GM18507 (cell line): ENCODE results near the gene ZBTB24.

Source experiments
- DNase-seq: peaks from one replicate; pipeline ENCODE4 v3.0.0; 2011; ENCODE audit warnings: low read depth; ENCODE audit not compliant: insufficient read length; ENCODE audit errors: extremely low spot score
- FAIRE-seq: peaks from 2 replicates; lab custom pipeline; 2011; peaks lifted over from hg19 to GRCh38; lab: Jason Lieb, UNC

The ZBTB24 gene

DNA sequence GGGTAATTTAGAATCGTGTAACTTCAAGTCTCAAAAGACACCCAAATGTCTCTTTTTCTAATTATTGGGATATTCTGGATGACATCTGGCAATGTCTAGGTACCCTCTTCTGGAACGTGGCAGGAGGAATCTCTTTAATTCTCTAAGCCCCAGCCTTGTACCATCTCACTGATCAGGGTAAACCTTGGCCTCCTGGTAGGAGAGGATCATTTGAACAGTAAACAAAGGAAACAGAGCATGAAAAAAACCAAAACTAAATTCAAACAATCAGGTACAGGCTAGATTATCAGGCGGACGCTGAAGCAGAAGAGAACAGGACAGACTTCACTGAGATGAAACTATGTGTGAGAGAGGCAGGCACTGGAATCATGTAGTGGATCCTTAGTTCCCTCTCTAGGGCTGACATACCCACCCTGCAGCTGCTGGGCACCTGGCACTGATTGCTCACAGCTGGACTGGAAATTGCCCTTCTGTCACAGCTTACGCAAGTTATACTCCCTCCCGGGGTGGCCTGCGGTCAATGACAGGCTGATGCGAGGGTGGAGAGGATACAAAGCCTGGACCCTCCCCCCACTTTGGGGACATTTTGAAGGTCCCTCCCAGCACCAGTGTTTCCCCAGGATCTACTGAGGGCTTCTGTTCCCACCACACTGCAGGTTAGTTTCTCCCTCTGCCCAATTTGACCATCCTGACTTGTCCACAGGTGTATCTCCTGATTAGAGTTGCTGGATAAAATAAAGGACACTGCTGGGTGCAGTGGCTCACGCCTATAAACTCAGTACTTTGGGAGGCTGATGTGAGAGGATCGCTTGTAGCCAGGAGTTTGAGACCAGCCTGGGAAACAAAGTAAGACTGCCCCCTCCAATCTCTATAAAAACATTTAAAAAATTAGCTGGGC lies 20.6 kb upstream of the ZBTB24 start:
- DNase-seq (no peak), FAIRE-seq (no peak)

DNA sequence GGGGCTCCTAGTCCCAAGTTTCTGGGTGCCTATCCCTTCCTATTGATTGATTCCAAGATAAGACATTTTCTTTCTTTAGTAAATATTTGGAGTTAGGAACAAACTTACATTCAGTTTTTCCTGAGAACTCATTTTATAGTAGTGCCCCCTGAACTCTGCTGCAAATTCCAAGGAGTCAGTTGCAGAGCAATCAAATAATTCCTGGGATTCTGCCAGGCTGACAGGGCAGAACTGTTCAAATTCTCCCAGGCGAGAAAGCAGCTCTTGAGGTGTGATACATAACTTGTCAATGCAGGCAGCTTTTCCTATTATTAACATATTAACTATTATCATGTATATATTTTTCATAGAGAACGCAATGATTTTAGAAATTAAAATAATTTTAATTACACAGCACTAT lies 15.9 kb upstream of the ZBTB24 start:
- DNase-seq (no peak), FAIRE-seq (no peak)

DNA sequence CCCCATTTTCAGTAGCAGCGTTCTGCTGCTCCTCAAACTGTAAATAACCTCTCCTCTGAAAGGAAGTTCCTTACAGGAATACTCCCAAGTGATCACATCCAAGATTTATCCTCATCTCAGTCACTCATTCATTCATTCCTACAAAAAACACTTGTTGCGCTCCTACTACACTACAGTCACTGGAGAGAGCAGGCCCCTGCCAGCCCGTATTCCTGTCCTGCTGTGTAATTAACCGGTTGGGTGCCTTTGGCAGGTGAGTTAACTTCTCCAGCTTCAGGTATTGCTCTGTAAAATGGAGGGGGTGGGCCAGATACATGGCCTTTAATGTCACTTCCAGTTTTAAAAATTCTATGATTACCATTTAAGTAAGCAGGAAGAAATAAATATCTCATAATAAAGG lies 15.0 kb upstream of the ZBTB24 start:
- DNase-seq: no peak

DNA sequence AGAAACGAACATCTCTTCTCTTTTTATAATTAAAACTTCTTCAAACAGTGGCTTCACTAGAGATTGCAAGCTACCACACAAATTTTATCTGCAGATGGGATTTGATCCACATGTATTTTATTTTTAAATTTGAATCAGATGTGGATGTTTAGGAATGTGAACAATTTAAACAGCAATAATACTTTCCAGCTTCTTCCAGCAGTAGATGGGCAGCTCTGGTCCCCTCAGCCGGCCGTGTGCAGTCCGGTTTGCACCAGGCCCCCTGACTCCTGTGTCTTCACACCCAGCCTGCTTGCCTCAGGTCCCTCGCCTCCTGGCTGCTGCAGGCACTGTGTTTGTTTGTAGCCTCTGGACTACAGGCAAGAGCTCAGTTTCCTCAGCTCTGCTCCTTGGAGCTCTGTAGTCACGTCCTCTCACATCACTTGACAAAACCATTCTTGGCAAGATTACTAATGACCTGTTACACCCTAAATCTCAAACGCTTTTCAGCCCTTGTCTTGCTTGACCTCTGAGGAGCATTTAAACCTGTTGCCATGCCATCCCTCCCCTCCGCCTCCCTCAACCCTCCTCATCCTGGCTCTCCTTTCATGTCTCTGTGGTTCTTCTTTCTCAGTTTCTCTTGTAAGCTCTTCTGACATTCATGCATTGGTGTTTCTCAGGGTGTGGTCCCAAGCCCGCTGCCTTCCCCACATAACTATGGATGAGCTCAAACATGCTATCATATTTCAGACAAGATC lies 13.2 kb upstream of the ZBTB24 start:
- no peak for FAIRE-seq

More for the DNA sequence above, 15.0 kb upstream of the ZBTB24 start:
- FAIRE-seq: no peak

DNA sequence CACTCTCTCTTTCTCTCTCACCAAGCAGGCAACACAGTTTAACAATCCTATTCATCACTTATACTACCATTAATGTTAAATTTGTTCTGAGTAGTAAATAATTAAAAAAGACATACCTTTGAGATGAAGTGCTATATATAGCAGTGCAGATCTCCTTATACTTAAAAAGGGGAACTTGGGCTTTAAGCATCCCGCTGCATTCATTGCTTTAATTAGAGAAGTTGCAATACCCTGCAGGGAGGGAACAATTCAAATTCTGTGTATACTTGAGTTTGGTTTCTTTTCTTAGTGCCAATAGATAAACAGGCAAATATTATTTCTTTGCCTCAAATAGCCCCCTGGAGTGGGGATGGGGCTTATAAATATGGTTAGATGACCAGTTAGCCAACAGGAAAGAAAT lies 10.8 kb upstream of the ZBTB24 start:
- DNase-seq: no peak
- FAIRE-seq: no peak

More for the DNA sequence above, 13.2 kb upstream of the ZBTB24 start:
- no peak for DNase-seq

DNA sequence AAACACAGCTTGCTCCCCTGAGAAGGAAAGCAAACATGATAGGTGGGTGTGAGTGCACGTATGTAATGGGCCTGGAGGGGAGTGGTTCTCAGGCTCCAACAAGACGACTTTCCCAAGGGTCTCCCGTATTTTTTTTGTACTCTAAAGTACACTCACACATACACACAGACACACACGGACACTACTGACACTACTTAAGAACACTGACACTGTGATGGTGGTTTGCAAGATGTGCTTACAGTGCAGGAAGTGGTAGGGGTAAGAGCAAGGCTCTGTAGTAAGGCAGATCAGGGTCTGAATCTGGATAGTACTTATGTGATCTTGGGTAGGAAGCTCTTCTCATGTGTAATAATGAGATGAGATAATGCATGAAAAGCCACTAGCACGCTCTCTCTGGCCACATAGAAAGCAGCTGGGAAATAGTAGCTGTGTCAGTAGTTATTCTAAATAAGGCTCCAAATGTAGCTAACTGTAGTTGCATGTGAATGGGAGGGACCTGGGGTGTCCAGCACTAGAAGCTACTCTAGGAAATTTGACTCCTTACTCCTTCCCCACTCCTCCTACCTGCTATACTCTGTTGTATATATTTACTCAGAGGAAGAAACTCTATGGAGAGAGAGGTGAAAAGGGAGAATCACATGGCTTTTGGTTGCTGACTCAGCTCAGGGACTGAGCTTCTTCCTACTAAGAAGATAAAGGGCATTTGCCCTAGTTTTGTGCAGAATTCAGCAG lies 8.4 kb upstream of the ZBTB24 start:
- DNase-seq (no peak), FAIRE-seq (no peak)

DNA sequence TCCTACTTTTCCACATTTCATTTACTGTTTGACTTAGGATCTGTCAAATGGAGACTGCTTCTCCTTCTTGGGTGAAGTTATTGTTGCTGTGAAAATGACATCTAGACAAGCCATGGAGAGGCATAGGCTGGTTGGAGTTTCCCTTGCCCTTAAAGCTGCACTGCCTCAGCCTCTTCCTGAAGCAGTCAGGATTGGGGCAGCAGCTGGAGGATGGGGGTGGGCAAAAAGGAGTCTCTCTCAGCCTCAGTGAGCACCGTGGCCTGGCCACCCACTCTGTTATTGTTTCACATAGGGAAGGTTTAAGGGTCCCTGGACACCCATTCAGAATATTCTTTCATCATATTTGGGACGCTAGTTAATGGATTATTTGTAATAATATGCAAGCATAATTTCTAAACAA lies 7.7 kb upstream of the ZBTB24 start:
- DNase-seq: no peak
- FAIRE-seq: no peak

DNA sequence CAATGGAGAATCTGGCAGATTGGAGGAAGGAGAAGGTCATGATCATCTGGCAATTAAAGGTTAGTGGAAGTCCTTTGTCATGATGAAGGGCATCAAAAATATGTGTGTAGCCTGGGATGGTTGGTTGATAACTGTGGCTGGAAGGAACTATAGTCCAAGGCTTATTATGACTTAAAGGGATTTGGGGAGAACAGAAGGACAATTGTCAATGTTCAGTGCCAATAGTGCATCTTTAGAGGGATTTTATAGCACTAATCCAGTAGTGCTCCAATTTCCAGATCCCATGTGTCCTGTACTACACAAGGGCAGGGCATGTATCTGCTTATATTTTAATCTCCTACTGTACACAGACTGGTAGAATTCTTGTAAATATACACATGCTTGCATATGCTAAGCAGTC lies 5.0 kb upstream of the ZBTB24 start:
- DNase-seq: no peak
- FAIRE-seq: no peak

DNA sequence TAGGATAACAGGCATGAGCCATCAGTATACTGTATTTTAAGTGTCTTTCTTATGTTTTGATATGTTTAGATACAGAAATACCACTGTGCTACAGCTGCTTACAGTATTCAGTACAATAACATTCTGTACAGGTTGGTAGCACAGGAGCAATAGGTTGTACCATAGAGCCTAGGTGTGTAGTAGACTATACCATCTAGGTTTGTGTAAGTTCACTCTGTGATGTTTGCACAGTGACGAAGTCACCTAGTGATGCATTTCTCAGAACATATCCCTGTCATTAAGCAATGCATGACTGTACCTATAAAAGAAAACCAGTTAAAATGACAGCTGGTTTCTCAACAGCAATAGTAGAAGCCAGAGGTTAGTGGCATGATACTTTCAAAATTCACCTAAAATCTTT lies 3.0 kb upstream of the ZBTB24 start:
- no peak for FAIRE-seq
- no peak for DNase-seq

DNA sequence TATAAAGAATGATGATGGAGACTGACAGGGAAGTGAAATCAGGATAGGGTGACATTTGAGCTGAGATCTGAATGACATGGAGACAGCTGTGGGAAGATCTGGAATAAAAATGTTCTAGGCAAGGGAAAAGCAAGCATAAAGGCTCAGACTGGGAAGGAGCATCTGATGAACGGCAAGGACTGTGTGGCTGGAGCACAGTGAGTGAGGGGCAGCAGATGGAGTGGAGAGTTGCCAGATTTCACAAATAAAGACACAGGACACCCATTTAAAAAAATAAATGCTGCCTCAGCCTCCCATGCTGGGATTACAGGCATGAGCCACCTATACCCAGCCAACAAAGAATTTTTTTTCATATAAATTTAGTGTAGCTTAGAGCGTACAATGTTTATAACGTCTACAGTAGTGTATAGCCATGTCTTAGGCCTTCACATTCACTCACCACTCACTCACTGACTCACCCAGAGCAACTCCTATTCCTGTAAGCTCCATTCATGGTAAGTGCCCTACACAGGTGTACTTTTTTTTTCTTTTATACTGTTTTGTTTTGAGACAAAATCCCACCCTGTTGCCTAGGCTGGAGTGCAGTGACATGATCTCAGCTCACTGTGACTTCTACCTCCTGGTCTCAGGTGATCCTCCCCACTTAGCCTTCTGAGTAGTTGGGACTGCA lies 2.4 kb upstream of the ZBTB24 start:
- no peak for FAIRE-seq
- no peak for DNase-seq

DNA sequence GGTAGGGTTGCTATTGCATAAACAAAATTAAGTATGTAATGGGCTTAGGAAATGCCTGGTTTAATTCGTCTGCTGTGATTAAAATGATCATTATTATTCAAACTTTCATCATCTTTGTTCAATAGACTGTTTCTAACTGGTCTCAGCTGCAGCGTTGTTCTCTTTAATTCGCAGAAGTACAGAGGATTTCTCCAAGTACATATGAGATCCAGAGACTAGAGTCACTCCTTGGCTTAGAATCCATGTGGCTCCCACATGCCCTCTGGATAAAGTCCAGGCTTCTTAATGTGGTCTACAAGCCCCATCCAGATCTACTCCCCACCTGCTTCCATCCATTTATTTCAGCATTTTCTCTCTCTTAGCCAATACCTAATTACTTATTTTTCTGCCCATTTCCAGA lies 1.1 kb upstream of the ZBTB24 start:
- DNase-seq (no peak), FAIRE-seq (no peak)

DNA sequence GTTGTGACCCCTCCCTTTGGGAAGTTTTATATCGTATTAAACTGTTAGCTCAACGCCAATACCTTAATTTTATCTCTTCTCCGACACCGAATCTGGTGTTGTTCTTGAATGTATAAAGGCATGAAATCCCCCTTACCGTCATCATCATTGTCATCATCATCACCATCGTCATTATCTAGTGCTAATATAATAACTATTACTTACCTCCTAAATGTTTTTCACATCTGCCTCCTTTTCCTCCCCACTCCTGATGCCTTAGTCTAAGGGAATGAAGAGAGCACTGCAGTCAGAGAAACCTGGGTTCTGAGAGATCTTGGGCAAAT lies 677 bp upstream of the ZBTB24 start:
- DNase-seq (no peak), FAIRE-seq (no peak)

DNA sequence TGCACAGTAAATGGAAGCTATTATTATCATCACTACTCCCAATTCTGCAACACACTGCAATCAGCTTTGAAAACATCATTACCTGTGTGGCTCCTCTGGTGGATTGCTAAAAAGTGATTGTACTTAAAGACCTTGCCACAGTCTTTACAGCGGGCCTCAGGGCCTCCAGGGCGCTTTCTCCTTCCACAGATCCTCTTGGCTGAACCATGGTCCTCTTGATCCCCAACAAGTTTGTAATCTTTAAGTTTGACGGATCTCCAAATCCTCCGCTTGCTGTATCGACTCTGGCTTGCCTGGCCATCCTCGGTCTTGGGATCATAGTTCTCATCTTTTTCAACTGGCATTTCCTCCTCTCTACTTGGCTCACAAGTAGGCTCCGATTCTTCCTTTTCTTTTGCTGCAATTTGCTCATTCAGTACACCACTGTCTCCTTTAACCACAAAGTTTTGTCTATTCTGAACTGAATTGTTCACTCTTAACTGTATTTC lies 2.0 kb downstream of the ZBTB24 start:
- FAIRE-seq: no peak
- no peak for DNase-seq

DNA sequence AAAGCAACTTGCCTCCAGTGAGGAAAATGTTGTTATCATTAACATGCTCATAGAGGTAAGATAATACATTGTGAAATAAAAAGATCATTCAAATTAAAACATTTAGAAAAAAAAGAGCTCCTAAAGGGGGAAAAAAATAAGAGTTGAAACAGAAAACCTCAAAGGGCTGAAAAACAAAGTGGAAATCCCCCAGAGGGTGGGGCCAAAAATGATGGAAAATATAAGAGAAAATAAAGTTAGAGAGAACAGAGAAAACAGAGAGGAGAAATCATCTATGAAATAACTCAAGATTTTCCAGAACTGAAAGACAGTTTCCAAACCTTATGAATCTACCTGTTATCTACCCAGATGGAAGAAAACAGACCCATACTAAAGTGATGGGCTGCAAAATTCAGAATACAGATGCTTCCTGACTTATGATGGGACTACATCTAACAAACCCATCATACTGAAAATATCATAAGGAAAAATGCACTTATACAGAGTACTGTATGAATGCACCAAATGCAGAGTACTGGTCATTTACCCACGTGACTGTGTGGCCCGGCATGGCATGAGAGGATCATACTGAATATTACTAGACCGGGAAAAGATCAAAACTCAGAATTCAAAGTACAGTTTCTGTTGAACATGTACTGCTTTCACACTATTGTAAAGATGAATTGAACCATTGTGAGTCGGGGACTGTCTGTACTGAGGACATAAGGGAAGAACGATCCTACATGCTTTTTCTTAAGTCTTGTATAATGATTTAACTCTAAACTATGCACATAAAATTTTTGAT lies 4.0 kb downstream of the ZBTB24 start:
- FAIRE-seq (no peak), DNase-seq (no peak)

DNA sequence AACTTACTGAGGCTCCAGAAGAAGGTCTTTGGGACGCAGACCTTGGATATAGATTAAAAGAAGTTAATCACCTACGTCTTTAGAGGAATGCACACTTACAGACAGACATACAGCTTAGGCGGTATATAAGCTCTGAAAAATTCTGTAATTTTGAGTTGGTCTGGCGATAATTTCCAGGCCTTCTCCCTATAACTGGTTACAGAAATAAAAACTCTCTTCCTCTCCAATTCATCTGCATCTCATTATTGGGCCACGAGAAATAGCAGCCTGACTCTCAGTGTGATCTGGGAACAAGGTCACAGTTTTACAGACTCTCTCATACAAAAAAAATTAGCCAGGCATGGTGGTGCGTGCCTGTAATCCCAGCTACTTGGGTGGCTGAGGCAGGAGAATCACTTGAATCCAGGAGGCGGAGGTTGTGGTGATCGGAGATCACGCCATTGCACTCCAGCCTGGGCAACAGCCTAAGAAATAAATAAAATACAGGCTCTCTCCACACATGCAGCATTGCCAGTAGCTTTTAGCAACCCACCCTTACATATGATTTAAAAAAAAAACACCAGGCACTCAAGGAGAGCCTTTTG lies 4.7 kb downstream of the ZBTB24 start:
- no peak for FAIRE-seq
- DNase-seq: no peak

DNA sequence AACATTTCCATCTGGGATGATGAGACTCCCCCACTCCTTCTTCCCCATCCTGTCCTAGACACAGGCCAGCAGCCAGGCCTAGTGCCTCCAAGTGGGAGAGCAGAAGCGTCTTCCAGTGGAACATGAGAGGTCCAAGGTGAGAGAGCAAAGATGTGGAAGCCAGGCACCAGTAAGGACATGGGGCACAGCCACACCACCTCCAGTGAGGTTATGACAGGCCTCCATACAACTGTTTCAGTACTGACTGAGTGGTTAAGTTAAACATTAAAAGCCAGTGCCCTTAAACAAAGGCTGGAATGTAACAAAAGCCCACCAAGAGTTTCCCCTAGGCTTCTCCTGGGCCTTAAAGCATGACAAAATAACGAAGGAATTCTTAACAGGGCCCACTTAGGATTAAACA lies 5.3 kb downstream of the ZBTB24 start:
- no peak for DNase-seq
- FAIRE-seq: peak; percentile 76

DNA sequence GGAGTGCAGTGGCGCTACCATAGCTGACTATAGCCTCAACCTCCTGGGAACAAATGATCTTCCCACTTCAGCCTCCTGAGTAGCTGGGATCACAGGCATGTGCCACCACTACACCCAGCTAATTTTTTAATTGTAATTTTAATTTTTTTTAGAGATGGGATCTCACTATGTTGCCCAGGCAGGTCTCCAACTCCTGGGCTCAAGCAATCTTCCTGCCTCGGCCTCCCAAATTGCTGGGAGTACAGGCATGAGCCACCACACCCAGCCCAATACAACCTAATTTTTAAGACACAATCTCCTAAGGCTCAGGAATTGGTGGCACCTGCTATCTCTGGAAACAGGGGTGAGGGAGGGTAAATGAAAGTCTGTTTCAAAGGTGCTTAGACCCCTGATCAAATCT lies 5.8 kb downstream of the ZBTB24 start:
- DNase-seq (no peak), FAIRE-seq (no peak)

DNA sequence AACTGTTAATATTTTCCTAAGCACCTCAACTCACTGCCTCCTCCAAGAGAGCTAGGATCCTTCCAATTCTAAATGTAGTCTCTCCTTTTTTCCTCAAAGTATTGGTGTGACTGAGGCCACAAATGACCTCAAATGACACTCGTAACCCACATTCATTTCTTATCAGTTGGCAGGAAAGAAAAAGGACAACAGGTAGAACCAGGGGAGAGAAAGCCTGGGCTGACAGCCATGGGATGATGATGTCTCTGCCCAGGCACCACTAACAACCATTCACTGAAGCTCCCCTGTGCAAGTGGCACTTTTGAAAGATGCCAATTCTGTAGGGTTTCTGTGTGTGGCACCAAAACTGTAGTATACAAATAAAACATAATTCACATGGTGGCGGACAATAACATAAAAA lies 7.4 kb downstream of the ZBTB24 start:
- DNase-seq (no peak), FAIRE-seq (no peak)

DNA sequence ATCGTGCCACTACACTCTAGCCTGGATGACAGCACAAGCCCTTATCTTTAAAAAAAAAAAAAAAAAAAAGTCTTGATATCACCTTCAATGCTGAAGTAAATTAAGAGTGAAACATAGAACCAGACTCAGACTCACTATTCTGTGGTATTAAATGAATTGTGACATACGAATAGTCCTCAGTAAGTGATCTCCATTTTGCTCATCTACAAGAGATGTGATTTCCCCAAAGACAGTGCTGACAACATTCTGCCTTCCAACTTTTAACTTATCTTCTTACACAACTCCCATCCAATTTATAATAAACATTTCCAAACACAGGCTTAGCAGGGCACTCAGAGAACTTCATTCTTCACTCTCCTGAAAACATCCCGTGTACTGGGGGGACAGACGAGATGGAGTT lies 8.0 kb downstream of the ZBTB24 start:
- FAIRE-seq (no peak), DNase-seq (no peak)
